ENCODE data around the gene BACH2. TPM values are rescaled to one million over a fixed set of nuclear protein-coding genes. Genes with fewer than 3 reads are reported as not detected.

BACH2 gene
- total and polyA plus RNA-seq, 2 experiments from 2014 or later = 1.6 to 5.7 TPM

DNA sequence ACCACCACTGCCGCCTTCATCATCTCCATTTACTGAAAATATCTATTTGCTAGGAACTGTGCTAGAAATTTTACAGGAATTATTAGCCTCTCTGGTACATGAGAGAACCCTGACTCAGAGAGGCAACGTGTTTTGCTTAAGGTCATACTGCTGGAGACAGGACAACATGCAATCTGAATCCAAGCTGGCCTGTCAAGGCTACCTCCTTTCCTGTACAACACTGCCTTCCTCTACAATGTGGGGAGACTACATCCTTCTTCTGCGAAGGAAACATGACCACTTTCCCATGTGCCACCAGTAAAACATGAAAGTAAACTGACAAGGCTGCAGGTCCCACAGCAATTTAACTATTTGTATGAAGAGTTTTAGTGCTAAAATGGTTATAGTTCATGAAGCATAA is 200.9 kb downstream of the BACH2 start:
- no peaks in the 10 kb centered on the region for H3K9me3 Mint-ChIP-seq
- no peak overlapping the region for H3K27ac Mint-ChIP-seq
- H3F3A ChIP-seq (replicated peaks; ENCODE audit: low read depth) = no peaks in the 10 kb centered on the region
- no peaks in the 10 kb centered on the region for H3K4me1 ChIP-seq (ENCODE audit: insufficient read depth)
- ATAC-seq = no peak
- no peak overlapping the region for H3K4me3 ChIP-seq
- H3K27me3 ChIP-seq (ENCODE audit: insufficient read depth) = no peaks in the 10 kb centered on the region
- H4K20me1 ChIP-seq (replicated peaks; ENCODE audit: insufficient read depth) = no peaks in the 10 kb centered on the region
- no peak overlapping the region for H3K27ac ChIP-seq (ENCODE audit: low read depth)
- H3K36me3 Mint-ChIP-seq (ENCODE audit: low read depth) = no peaks in the 10 kb centered on the region
- H2AFZ ChIP-seq = no peak overlapping the region
- no peak overlapping the region for H3K4me2 ChIP-seq
- no peaks in the 10 kb centered on the region for H3K27me3 Mint-ChIP-seq (ENCODE audit: insufficient read depth, low read depth, poor library complexity)
- no peak overlapping the region for H3K4me3 Mint-ChIP-seq
- DNase-seq (ENCODE audit: low spot score) = no peak
- H3K9me2 ChIP-seq (ENCODE audit: insufficient read depth) = 0 out of 2 replicates have a peak, but pooled peaks cover 4% of the 10 kb centered on the region
- H3K79me2 ChIP-seq (replicated peaks; ENCODE audit: insufficient read depth) = no peaks in the 10 kb centered on the region
- no peak for TF ChIP-seq EZH2 (IDR thresholded peaks at IDR 0.05; ENCODE audit: low read depth, unreplicated experiment)
- no peak for TF ChIP-seq STAT1 (IDR thresholded peaks at IDR 0.05; ENCODE audit: unreplicated experiment)
- H3K36me3 ChIP-seq (ENCODE audit: insufficient read depth) = no peaks in the 10 kb centered on the region
- H3K4me1 Mint-ChIP-seq = no peaks in the 10 kb centered on the region

DNA sequence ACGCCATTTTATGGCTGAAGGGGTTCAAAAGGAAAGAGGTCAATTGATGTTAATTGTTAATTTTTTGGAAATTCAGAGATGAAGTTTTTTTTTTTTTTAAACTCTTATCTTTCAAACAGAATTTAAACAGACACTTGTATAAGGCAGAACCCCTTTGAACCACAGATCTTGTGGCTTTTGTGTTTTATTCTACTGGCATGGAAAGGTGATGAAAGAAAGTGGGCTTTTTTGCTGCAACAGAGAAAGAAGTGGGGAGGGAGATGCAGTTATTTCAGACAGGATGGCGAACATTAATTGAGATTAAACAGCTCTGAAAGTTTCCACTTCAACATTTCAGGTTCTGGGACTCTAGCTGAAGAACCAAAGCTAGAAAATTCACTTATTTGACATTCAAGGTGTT is 201.5 kb downstream of the BACH2 start:
- 0 out of 2 replicates have a peak, but pooled peaks cover 4% of the 10 kb centered on the region for H3K9me2 ChIP-seq (ENCODE audit: insufficient read depth)
- no peaks in the 10 kb centered on the region for H3K36me3 ChIP-seq (ENCODE audit: insufficient read depth)
- H3K27ac ChIP-seq (ENCODE audit: low read depth) = no peak overlapping the region
- no peak overlapping the region for H3K4me3 Mint-ChIP-seq
- DNase-seq (ENCODE audit: low spot score) (no peak), ATAC-seq (no peak)
- H3K4me2 ChIP-seq = no peak overlapping the region
- no peaks in the 10 kb centered on the region for H3K79me2 ChIP-seq (replicated peaks; ENCODE audit: insufficient read depth)
- H3K27me3 Mint-ChIP-seq (ENCODE audit: insufficient read depth, low read depth, poor library complexity) = no peaks in the 10 kb centered on the region
- H2AFZ ChIP-seq = no peak overlapping the region
- H3K4me3 ChIP-seq = no peak overlapping the region
- no peaks in the 10 kb centered on the region for H3K9me3 Mint-ChIP-seq
- no peaks in the 10 kb centered on the region for H3K27me3 ChIP-seq (ENCODE audit: insufficient read depth)
- H3K4me1 ChIP-seq (ENCODE audit: insufficient read depth) = no peaks in the 10 kb centered on the region
- no peaks in the 10 kb centered on the region for H4K20me1 ChIP-seq (replicated peaks; ENCODE audit: insufficient read depth)
- H3K36me3 Mint-ChIP-seq (ENCODE audit: low read depth) = no peaks in the 10 kb centered on the region
- no peaks in the 10 kb centered on the region for H3F3A ChIP-seq (replicated peaks; ENCODE audit: low read depth)
- no peak overlapping the region for H3K27ac Mint-ChIP-seq
- H3K4me1 Mint-ChIP-seq = no peaks in the 10 kb centered on the region
- TF ChIP-seq POLR2AphosphoS5 (IDR thresholded peaks at IDR 0.05; ENCODE audit: low read depth) (no peak), ZNF114 (CRISPR knock-in tag; IDR thresholded peaks at IDR 0.05) (no peak), JUNB (IDR thresholded peaks at IDR 0.05; ENCODE audit: unreplicated experiment) (no peak), CTCF (conservative IDR thresholded peaks at IDR 0.05; ENCODE audit: low read depth in 2 of 2) (no peak), ETS1 (IDR thresholded peaks at IDR 0.05) (no peak), ZNF331 (CRISPR knock-in tag; IDR thresholded peaks at IDR 0.05; ENCODE audit: low read depth) (no peak), EZH2phosphoT487 (IDR thresholded peaks at IDR 0.05; ENCODE audit: unreplicated experiment) (no peak), STAT1 (IDR thresholded peaks at IDR 0.05; ENCODE audit: unreplicated experiment) (no peak), EZH2 (IDR thresholded peaks at IDR 0.05; ENCODE audit: low read depth, unreplicated experiment) (no peak)
- TF ChIP-seq, protein P1, sequence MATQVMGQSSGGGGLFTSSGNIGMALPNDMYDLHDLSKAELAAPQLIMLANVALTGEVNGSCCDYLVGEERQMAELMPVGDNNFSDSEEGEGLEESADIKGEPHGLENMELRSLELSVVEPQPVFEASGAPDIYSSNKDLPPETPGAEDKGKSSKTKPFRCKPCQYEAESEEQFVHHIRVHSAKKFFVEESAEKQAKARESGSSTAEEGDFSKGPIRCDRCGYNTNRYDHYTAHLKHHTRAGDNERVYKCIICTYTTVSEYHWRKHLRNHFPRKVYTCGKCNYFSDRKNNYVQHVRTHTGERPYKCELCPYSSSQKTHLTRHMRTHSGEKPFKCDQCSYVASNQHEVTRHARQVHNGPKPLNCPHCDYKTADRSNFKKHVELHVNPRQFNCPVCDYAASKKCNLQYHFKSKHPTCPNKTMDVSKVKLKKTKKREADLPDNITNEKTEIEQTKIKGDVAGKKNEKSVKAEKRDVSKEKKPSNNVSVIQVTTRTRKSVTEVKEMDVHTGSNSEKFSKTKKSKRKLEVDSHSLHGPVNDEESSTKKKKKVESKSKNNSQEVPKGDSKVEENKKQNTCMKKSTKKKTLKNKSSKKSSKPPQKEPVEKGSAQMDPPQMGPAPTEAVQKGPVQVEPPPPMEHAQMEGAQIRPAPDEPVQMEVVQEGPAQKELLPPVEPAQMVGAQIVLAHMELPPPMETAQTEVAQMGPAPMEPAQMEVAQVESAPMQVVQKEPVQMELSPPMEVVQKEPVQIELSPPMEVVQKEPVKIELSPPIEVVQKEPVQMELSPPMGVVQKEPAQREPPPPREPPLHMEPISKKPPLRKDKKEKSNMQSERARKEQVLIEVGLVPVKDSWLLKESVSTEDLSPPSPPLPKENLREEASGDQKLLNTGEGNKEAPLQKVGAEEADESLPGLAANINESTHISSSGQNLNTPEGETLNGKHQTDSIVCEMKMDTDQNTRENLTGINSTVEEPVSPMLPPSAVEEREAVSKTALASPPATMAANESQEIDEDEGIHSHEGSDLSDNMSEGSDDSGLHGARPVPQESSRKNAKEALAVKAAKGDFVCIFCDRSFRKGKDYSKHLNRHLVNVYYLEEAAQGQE (IDR thresholded peaks at IDR 0.05; ENCODE audit: unreplicated experiment) = no peak

All from GM23338 (cell line).